ENCODE results near the gene TSHZ3. TPM values are rescaled to one million over a fixed set of nuclear protein-coding genes. Genes with fewer than 3 reads are reported as not detected.

Gene TSHZ3
- total and polyA plus RNA-seq, 9 of the 15 experiments (the other 6 are each of a cell fraction or from before 2014, with no cell fraction given): 0.03 to 0.13 (median 0.05) TPM; not detected in 5

GRCh38 chr19:31335716-31336115, 13.5 kb downstream of the TSHZ3 start:
- ATAC-seq (no peak), DNase-seq (ENCODE audit: extremely low read depth in 1 of 4, low spot score in 3 of 4) (no peak), FAIRE-seq (no peak)
- Histone ChIP-seq H3K9ac (ENCODE audit: insufficient read depth in 1 of 2, low read depth in 2 of 2, low read length in 2 of 2) (no peak overlapping the region), H3K27ac (ENCODE audit: extremely low read depth, low read depth, low read length) (no peak overlapping the region), H3K4me2 (ENCODE audit: insufficient read depth, low read length) (no peak overlapping the region), H2AFZ (ENCODE audit: low read depth, low read length) (no peak overlapping the region), H3K4me1 (replicated peaks in 1 of 2; ENCODE audit: control insufficient read depth in 2 of 2, insufficient read depth in 2 of 2, low read length in 2 of 2) (no peaks in the 10 kb centered on the region; a peak in 1 of 5 replicates), H3K36me3 (ENCODE audit: control insufficient read depth, insufficient read depth, low read length) (no peaks in the 10 kb centered on the region), H3K79me2 (ENCODE audit: control insufficient read depth, insufficient read depth, low read length) (no peaks in the 10 kb centered on the region), H3K9me1 (ENCODE audit: control insufficient read depth, insufficient read depth, low read length) (peaks cover 3% of the 10 kb centered on the region), H3K4me3 (no peak overlapping the region), H4K20me1 (replicated peaks; ENCODE audit: control insufficient read depth, insufficient read depth, low read length) (peaks cover 6% of the 10 kb centered on the region; the same call in 1 of the 2 replicates), H3K9me3 (replicated peaks; ENCODE audit: control insufficient read depth, insufficient read depth, low read depth, low read length) (no peaks in the 10 kb centered on the region), H3K27me3 (ENCODE audit: control insufficient read depth in 2 of 2, insufficient read depth in 2 of 2, low read length in 2 of 2) (peaks cover 13 to 35% of the 10 kb centered on the region in 2 experiments; a peak in 3 of 5 replicates)
- ChIA-PET POLR2A (interaction anchor here (0.7 kb wide), 1 partner anchor 22 kb away, joined by 3 read pairs; no protein-coding TSS in a partner anchor), CTCF (ENCODE audit: low intra/inter-chr PET ratio) (no interaction called here)
- intact Hi-C loops (cut with micrococcal nuclease) (no loop called here), in situ Hi-C loops (cut with MboI) (no loop called here)
- TF ChIP-seq GABPB2 (CRISPR knock-in tag; conservative IDR thresholded peaks at IDR 0.05) (no peak), HSF4 (CRISPR knock-in tag; IDR thresholded peaks at IDR 0.05; ENCODE audit: borderline replicate concordance) (no peak), PURB (CRISPR knock-in tag; IDR thresholded peaks at IDR 0.05; ENCODE audit: low read depth) (no peak), SAFB (IDR thresholded peaks at IDR 0.05; ENCODE audit: borderline replicate concordance, low read depth, low read length) (no peak), HDGF (IDR thresholded peaks at IDR 0.05) (no peak), HDAC6 (IDR thresholded peaks at IDR 0.05; ENCODE audit: low read depth, low read length) (no peak), GATAD2B (IDR thresholded peaks at IDR 0.05; ENCODE audit: borderline replicate concordance) (no peak)
- TF ChIP-seq, protein P1, sequence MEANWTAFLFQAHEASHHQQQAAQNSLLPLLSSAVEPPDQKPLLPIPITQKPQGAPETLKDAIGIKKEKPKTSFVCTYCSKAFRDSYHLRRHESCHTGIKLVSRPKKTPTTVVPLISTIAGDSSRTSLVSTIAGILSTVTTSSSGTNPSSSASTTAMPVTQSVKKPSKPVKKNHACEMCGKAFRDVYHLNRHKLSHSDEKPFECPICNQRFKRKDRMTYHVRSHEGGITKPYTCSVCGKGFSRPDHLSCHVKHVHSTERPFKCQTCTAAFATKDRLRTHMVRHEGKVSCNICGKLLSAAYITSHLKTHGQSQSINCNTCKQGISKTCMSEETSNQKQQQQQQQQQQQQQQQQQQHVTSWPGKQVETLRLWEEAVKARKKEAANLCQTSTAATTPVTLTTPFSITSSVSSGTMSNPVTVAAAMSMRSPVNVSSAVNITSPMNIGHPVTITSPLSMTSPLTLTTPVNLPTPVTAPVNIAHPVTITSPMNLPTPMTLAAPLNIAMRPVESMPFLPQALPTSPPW (CRISPR knock-in tag; IDR thresholded peaks at IDR 0.05): no peak
- TF ChIP-seq, protein P2, sequence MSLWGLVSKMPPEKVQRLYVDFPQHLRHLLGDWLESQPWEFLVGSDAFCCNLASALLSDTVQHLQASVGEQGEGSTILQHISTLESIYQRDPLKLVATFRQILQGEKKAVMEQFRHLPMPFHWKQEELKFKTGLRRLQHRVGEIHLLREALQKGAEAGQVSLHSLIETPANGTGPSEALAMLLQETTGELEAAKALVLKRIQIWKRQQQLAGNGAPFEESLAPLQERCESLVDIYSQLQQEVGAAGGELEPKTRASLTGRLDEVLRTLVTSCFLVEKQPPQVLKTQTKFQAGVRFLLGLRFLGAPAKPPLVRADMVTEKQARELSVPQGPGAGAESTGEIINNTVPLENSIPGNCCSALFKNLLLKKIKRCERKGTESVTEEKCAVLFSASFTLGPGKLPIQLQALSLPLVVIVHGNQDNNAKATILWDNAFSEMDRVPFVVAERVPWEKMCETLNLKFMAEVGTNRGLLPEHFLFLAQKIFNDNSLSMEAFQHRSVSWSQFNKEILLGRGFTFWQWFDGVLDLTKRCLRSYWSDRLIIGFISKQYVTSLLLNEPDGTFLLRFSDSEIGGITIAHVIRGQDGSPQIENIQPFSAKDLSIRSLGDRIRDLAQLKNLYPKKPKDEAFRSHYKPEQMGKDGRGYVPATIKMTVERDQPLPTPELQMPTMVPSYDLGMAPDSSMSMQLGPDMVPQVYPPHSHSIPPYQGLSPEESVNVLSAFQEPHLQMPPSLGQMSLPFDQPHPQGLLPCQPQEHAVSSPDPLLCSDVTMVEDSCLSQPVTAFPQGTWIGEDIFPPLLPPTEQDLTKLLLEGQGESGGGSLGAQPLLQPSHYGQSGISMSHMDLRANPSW (CRISPR knock-in tag; IDR thresholded peaks at IDR 0.05): no peak
- BruUV-seq (replicated peaks): no TSS peak
- WGBS (ENCODE audit: insufficient coverage, low coverage, missing lambda C conversion rate): 3% methylated on average over 6 of the region's 6 CpGs

All from K562 (cell line).